Measurements from ENCODE around the gene PRR5.
"Not testable (repeated sequence)": the region's sequence is repeated elsewhere in the genome, so short reads cannot be mapped to it uniquely, and the experiment has no call there.

PRR5 gene

DNA sequence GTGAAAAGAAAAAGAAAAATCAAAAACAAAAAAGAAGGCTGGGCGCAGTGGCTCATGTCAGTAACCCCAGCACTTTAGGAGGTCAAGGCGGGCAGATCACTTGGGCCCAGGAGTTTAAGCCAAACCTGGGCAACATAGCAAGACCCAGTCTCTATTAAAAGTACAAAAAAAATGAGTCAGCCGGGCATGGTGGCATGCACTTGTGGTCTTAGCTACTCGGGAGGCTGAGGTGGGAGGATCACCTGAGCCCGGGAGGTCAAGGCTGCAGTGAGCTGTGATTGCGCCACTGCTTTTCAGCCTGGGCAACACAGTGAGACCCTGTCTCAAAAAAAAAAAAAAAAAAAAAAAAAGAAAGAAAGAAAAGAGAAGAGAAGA, 26.0 kb upstream of the PRR5 start:
- not testable (repeated sequence) for DNase-seq

GRCh38 chr22:44676441-44677352, 25.3 kb upstream of the PRR5 start:
- no peak for DNase-seq

DNA sequence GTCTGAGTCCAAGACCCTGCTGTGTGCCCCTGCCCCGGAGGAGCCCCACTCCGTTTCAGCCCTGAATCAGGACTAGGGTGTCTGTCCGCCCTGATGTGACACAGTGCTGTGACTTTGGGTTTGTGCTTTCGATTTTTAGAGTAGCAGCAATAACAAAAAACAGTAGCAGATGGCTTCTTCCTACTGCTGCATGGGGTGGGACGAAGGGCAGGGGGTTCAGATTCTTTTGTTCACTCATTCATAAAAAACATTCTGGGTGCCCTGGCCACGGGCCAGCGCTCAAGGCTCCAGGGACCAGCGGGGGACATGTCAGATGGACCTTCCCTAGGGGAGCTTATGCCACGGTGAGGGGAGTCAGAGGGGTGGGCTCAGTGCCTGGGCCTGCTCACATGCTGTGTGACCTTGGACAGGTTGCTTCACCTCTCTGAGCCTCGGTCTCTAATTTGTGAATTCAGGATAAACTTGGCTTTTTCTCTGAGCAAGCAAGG, 24.6 kb upstream of the PRR5 start:
- no peak for DNase-seq

- no peak for DNase-seq
These were observed 24.0 kb upstream of the PRR5 start for GRCh38 chr22:44677871-44678555.

- DNase-seq, result no peak
These were observed 23.3 kb upstream of the PRR5 start for GRCh38 chr22:44678556-44679305.

- DNase-seq, result not testable (repeated sequence)
These were observed 22.7 kb upstream of the PRR5 start for GRCh38 chr22:44679306-44679647.

- no peak for DNase-seq
These were observed 21.9 kb upstream of the PRR5 start for GRCh38 chr22:44680058-44680457.

DNA sequence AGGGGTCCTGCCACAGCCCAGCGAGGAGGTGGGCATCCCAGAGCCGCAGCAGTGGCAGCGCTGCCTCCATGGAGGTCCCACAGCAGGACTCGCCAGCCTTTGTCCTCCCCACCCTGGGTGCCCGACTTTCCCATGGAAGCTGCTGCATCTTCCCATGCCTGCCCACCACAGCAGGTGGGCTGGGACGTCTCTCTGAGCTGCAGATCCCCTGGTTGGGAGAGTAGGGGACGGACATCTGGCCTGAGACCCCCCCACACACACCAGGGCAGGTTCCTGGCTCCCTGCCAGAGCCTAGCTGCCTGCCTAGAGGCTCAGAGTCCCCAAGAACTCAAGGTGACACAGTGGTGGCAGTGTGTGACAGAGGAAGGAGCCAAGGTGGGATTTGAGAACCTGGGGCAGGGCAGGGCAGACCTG, 21.5 kb upstream of the PRR5 start:
- DNase-seq, result no peak

DNA sequence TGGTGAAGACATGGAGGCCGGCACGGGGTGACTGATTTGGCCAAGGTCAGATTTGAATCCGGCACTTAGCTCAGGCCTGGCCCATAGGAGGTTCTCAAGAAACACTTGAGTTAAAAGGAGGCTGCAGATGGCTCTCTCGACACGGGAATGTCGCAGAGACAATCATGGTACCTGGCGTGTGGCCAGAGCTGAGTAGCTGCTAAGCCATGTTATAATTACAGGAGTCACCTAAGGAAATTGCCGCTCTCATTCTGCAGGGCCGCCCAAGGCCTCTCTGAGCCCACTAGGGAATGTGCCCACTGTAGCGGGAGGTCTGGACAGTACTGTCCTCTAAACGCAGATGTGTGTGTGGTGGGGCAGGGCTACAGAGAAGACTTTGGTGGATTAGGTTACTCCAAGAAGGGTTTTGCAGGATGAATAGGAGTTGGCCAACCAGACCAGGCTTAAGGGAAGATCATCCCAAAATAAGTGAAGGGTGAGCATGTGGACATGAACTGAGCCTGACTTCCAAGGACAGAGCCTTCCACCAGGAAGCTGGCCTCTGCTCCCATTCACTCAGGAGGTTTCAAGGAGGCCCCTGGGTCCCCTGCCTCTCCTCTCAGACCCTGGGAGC, 19.3 kb upstream of the PRR5 start:
- DNase-seq, result no peak

DNA sequence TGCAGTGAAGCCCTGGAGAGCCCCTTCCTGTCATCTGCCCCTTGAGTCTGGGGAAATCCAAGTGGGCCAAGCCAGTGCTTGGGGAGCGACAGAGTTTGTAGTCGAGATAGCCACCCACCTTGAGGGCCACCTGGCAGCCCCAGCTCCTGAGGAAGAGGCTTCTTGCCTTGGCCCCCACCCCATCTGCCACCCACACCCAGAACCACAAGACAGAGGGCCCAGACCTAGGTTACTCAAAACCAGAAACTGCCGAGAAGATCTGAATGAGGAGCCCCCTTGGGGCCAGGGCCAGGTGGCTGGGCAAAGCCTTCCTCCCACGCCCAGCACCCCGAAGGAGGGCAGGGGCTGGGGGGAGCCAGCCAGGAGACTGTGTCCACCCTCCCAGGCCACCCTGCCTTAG, 18.8 kb upstream of the PRR5 start:
- no peak for DNase-seq

- DNase-seq, result no peak
These were observed 18.1 kb upstream of the PRR5 start for GRCh38 chr22:44683881-44684280.

DNA sequence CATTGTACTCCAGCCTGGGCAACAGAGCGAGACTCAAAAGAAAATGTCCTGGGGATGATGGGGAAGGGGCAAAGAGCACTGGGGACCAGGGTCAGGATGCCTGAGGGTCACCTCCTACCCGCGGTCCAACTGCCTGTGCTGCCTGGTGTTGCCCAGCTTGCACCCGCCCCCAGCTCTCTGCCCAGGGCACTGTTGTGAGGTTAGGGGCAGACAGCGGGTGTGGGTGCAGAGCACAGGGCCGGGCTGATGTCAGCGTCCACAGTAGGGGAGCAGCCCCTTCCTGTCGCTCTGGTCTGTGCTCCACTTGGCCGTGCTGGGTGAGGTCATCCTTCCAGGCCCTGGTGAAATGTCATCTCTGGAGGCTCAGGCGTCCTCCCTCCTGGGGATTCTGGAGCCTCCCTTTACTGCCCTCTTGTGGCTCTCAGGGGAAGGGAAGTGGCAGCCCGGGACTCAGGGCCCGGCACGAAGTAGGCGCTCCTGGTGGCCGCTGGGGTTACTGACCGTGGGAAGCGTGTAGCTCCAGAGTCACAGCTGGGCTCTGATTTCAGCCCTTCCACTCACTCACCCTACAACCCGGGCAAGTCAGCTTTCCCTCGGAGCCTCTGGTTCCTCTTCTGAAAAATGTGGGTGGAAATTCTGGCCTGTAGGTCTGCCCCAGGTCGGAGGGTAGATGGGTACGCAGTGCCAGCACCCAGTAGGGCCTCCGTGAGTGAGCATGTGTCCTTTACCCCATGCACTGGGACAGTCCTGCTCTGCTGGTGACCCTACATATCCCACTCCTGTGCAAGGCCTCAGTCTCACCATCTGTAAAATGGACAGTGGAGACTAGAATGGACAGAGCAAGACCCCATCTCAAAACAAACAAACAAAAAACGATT, 17.3 kb upstream of the PRR5 start:
- DNase-seq, result no peak

DNA sequence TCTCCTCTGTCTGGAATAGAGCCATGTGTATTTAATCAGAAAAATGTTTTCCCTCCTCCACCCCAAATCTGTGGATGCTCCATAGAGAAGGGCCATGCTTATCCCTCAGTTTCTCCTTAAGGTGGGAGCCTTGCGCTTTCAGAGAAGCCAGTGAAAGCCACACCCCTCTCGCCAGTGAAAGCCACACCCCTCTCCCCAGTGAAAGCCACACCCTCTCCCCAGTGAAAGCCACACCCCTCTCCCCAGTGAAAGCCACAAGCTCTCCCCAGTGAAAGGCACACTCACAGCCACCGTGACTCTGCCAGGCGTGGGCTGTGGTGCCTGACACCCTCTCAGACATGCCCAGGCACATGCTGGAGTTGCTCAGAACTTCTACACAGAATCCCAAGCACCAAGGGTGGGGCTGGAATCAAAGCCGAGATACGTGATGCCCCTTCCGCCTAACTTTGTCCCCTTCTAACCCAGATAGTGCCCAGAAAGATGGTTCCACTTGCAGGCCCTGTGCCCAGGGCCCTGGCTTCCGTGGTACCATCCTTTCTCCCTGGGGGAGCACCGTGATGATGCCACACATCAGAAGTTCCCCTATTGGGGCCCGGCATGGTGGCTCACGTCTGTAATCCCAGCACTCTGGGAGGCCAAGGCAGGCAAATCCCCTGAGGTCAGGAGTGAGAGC, 16.5 kb upstream of the PRR5 start:
- DNase-seq, result no peak

GRCh38 chr22:44686873-44687600, 15.0 kb upstream of the PRR5 start:
- no peak for DNase-seq

DNA sequence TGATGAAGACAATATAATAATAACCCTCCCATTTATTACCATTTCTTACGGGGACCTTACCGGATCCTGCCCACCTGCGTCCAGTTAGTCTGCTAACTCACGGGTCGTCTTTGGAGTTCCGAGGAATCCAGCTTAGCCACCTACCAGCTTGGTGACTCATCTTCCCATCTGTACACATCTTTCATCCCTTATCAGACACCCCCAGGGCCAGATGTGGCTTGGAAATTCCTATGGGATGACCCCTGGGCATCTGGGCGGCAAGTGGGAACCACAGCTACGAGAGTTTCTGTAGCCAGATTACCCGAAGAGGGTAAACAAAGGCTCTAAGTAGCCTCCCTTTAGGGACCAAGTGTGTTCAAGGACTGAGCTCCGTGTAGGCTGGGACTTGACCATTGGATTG, 12.8 kb upstream of the PRR5 start:
- DNase-seq, result no peak

- DNase-seq, result no peak
These were observed 12.0 kb upstream of the PRR5 start for GRCh38 chr22:44689915-44690524.

GRCh38 chr22:44691796-44692661, 10.0 kb upstream of the PRR5 start:
- DNase-seq, result no peak

DNA sequence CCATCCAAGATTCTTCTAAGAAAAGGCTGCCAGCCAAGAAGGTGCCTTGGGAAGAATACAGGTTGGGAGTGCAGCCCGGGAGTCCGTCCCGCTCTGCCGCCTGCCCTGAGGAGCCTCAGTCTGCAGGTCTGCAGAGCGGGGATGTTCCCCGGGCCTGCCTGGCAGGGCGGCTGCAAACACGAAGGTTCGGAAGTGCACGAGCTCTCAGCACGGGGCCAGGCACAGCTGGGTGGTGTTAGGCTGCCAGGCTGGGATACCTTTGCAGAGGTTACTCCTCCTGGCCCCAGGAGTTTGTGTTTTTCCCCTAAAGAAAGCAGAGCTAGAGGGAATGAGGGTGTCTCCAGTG, 9.4 kb upstream of the PRR5 start:
- no peak for DNase-seq

DNA sequence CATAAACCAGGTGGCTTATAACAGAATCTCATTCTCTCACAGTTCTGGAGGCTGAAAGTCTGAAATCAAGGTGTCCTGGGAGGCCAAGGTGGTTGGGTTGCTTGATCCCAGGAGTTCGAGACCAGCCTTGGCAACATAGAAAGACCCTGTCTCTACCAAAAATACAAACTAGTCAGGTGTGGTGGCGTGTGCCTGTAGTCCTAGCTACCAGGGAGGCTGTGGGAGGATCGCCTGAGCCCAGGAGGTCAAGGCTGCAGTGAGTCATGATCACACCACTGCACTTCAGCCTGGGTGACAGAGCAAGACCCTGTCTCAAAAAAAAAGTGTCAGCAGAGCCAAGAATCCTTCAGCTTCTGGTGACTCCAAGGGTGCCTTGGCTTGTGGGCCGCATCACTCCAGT, 8.9 kb upstream of the PRR5 start:
- DNase-seq, result no peak

All from T1000 (cell line).